ENCODE data around the gene CRYL1. TPM values are rescaled to one million over a fixed set of nuclear protein-coding genes. Genes with fewer than 3 reads are reported as not detected.

CRYL1 gene
- total RNA-seq, 1 donor from 2014 or later = 13.1 TPM

- Histone ChIP-seq H3K4me1 (no peaks in the 10 kb centered on the region), H3K9me3 (no peaks in the 10 kb centered on the region), H3K27me3 (no peaks in the 10 kb centered on the region), H3K27ac (no peak overlapping the region), H3K4me3 (no peak overlapping the region), H3K36me3 (no peaks in the 10 kb centered on the region)
- intact Hi-C loops (cut with DNase I) = no loop called here
- TF ChIP-seq CTCF (IDR thresholded peaks at IDR 0.05) = no peak
- DNase-seq (ENCODE audit: low spot score in 2 of 2) = no peak
These were observed 163.1 kb downstream of the CRYL1 start for GRCh38 chr13:20362484-20363041.

- no peak for TF ChIP-seq CTCF (IDR thresholded peaks at IDR 0.05)
- intact Hi-C loops (cut with DNase I) = no loop called here
- Histone ChIP-seq H3K27me3 (no peaks in the 10 kb centered on the region), H3K36me3 (no peaks in the 10 kb centered on the region), H3K27ac (no peak overlapping the region), H3K4me1 (no peaks in the 10 kb centered on the region), H3K9me3 (no peaks in the 10 kb centered on the region), H3K4me3 (no peak overlapping the region)
- DNase-seq (ENCODE audit: low spot score in 2 of 2) = no peak
These were observed 164.7 kb downstream of the CRYL1 start for GRCh38 chr13:20360835-20361412.

GRCh38 chr13:20360041-20360491 lies 165.6 kb downstream of the CRYL1 start:
- no peak for TF ChIP-seq CTCF (IDR thresholded peaks at IDR 0.05)
- DNase-seq (ENCODE audit: low spot score in 2 of 2) = no peak
- Histone ChIP-seq H3K4me3 (no peak overlapping the region), H3K27me3 (no peaks in the 10 kb centered on the region), H3K4me1 (no peaks in the 10 kb centered on the region), H3K9me3 (no peaks in the 10 kb centered on the region), H3K36me3 (no peaks in the 10 kb centered on the region), H3K27ac (no peak overlapping the region)
- intact Hi-C loops (cut with DNase I) = no loop called here

- intact Hi-C loops (cut with DNase I) = no loop called here
These were observed 166.3 kb downstream of the CRYL1 start for GRCh38 chr13:20359335-20359734.

GRCh38 chr13:20358022-20358421 lies 167.6 kb downstream of the CRYL1 start:
- Histone ChIP-seq H3K9me3 (no peaks in the 10 kb centered on the region), H3K27me3 (no peaks in the 10 kb centered on the region), H3K36me3 (no peaks in the 10 kb centered on the region), H3K4me1 (no peaks in the 10 kb centered on the region), H3K27ac (no peak overlapping the region), H3K4me3 (no peak overlapping the region)
- intact Hi-C loops (cut with DNase I) = no loop called here
- no peak for DNase-seq (ENCODE audit: low spot score in 2 of 2)
- no peak for TF ChIP-seq CTCF (IDR thresholded peaks at IDR 0.05)

More at GRCh38 chr13:20359335-20359734, 166.3 kb downstream of the CRYL1 start:
- H3K27me3 ChIP-seq = no peaks in the 10 kb centered on the region
- no peak overlapping the region for H3K4me3 ChIP-seq
- H3K27ac ChIP-seq = no peak overlapping the region
- H3K9me3 ChIP-seq = no peaks in the 10 kb centered on the region
- no peaks in the 10 kb centered on the region for H3K36me3 ChIP-seq
- no peak for TF ChIP-seq CTCF (IDR thresholded peaks at IDR 0.05)
- no peaks in the 10 kb centered on the region for H3K4me1 ChIP-seq
- no peak for DNase-seq (ENCODE audit: low spot score in 2 of 2)
